ENCODE measurements around the gene NACC1.

DNA sequence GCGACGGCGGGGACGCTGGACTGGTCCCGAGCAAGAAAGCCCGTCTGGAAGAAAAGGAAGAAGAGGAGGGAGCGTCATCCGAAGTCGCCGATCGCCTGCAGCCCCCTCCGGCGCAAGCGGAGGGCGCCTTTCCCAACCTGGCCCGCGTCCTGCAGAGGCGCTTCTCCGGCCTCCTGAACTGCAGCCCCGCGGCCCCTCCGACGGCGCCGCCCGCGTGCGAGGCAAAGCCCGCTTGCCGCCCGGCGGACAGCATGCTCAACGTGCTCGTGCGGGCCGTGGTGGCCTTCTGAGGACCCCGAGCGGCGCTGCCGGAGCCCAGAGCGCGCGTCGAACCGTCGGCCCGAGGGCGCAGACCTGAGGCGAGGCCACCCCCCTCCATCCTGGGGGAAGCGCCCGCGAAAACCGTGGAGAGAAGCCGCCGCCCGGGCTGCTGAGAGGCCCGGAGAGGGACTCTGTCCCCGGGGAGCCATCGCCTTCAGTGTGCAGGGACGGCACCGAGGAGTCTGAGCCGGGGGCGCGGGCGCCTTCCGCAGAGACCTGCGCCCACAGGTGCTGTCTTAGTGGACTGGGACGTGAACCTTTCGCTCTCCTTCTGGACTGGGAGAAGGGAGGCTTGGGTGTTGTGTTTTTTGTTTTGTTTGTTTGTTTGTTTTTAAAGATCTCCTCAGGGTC is 35.6 kb downstream of the NACC1 start:
- TF ChIP-seq POLR2AphosphoS5 (IDR thresholded peaks at IDR 0.05; ENCODE audit: low read depth) (no peak), GABPA (IDR thresholded peaks at IDR 0.05; ENCODE audit: low read depth) (no peak), SPI1 (IDR thresholded peaks at IDR 0.05; ENCODE audit: borderline replicate concordance, low read depth) (no peak)
- TF ChIP-seq, protein P1, sequence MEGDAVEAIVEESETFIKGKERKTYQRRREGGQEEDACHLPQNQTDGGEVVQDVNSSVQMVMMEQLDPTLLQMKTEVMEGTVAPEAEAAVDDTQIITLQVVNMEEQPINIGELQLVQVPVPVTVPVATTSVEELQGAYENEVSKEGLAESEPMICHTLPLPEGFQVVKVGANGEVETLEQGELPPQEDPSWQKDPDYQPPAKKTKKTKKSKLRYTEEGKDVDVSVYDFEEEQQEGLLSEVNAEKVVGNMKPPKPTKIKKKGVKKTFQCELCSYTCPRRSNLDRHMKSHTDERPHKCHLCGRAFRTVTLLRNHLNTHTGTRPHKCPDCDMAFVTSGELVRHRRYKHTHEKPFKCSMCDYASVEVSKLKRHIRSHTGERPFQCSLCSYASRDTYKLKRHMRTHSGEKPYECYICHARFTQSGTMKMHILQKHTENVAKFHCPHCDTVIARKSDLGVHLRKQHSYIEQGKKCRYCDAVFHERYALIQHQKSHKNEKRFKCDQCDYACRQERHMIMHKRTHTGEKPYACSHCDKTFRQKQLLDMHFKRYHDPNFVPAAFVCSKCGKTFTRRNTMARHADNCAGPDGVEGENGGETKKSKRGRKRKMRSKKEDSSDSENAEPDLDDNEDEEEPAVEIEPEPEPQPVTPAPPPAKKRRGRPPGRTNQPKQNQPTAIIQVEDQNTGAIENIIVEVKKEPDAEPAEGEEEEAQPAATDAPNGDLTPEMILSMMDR (IDR thresholded peaks at IDR 0.05; ENCODE audit: insufficient read depth, low read length) = no peak
- TF ChIP-seq, protein P2, sequence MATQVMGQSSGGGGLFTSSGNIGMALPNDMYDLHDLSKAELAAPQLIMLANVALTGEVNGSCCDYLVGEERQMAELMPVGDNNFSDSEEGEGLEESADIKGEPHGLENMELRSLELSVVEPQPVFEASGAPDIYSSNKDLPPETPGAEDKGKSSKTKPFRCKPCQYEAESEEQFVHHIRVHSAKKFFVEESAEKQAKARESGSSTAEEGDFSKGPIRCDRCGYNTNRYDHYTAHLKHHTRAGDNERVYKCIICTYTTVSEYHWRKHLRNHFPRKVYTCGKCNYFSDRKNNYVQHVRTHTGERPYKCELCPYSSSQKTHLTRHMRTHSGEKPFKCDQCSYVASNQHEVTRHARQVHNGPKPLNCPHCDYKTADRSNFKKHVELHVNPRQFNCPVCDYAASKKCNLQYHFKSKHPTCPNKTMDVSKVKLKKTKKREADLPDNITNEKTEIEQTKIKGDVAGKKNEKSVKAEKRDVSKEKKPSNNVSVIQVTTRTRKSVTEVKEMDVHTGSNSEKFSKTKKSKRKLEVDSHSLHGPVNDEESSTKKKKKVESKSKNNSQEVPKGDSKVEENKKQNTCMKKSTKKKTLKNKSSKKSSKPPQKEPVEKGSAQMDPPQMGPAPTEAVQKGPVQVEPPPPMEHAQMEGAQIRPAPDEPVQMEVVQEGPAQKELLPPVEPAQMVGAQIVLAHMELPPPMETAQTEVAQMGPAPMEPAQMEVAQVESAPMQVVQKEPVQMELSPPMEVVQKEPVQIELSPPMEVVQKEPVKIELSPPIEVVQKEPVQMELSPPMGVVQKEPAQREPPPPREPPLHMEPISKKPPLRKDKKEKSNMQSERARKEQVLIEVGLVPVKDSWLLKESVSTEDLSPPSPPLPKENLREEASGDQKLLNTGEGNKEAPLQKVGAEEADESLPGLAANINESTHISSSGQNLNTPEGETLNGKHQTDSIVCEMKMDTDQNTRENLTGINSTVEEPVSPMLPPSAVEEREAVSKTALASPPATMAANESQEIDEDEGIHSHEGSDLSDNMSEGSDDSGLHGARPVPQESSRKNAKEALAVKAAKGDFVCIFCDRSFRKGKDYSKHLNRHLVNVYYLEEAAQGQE (IDR thresholded peaks at IDR 0.05; ENCODE audit: insufficient replicate concordance, low read depth) = no peak
